MM.1S (cell line): ENCODE measurements around the gene ERG.

Source experiments
- DNase-seq: peaks from one replicate; pipeline ENCODE4 v3.0.0-alpha.2; 2015
- H2AFZ ChIP-seq: fragments of 300-600 bp; sonication (generic); 2 replicates; pipeline ENCODE4 v1.6.0; 2016; ENCODE audit warnings: antibody characterized with exemption, low read length
- H3F3A ChIP-seq: fragments of 300-600 bp; sonication (generic); 2 replicates; pipeline ENCODE4 v1.6.1; 2016; ENCODE audit warnings: mild to moderate bottlenecking, antibody characterized with exemption, low read length, moderate library complexity, mixed read lengths; ENCODE audit not compliant: insufficient read depth
- H3K27ac ChIP-seq: fragments of 300-600 bp; sonication (generic); 2 replicates; pipeline ENCODE4 v1.5.1; 2016; ENCODE audit warnings: mild to moderate bottlenecking, low read length
- H3K27me3 ChIP-seq: fragments of 300-600 bp; sonication (generic); replicated peaks from 2 replicates; pipeline ENCODE4 v1.6.0; 2016; ENCODE audit warnings: low read length; ENCODE audit not compliant: insufficient read depth
- H3K36me3 ChIP-seq: fragments of 300-600 bp; sonication (generic); replicated peaks from 2 replicates; pipeline ENCODE4 v1.6.1; 2016; ENCODE audit warnings: mild to moderate bottlenecking, low read length, mixed read lengths; ENCODE audit not compliant: insufficient read depth
- H3K4me1 ChIP-seq: fragments of 300-600 bp; sonication (generic); 2 replicates; pipeline ENCODE4 v1.6.1; 2016; ENCODE audit warnings: low read length, mixed read lengths
- H3K4me2 ChIP-seq: fragments of 300-600 bp; sonication (generic); 2 replicates; pipeline ENCODE4 v1.6.0; 2016; ENCODE audit warnings: low read depth, low read length
- H3K4me3 ChIP-seq: fragments of 300-600 bp; sonication (generic); 2 replicates; pipeline ENCODE4 v1.5.1; 2016; ENCODE audit warnings: low read length, mixed read lengths
- H3K79me2 ChIP-seq: fragments of 300-600 bp; sonication (generic); 2 replicates; pipeline ENCODE4 v1.6.1; 2016; ENCODE audit warnings: mixed run types, low read length, mixed read lengths
- H3K9ac ChIP-seq: fragments of 300-600 bp; sonication (generic); 2 replicates; pipeline ENCODE4 v1.6.1; 2016; ENCODE audit warnings: low read length, mixed read lengths
- H3K9me2 ChIP-seq: fragments of 300-600 bp; sonication (generic); replicated peaks from 2 replicates; pipeline ENCODE4 v1.6.1; 2016; ENCODE audit warnings: mild to moderate bottlenecking, low read length, mixed read lengths; ENCODE audit not compliant: insufficient read depth
- H3K9me3 ChIP-seq: fragments of 300-600 bp; sonication (generic); replicated peaks from 2 replicates; pipeline ENCODE4 v1.6.1; 2016; ENCODE audit warnings: mild to moderate bottlenecking, low read length, mixed read lengths; ENCODE audit not compliant: insufficient read depth
- H4K20me1 ChIP-seq: fragments of 300-600 bp; sonication (generic); 2 replicates; pipeline ENCODE4 v1.6.1; 2016; ENCODE audit warnings: mild to moderate bottlenecking, low read length, moderate library complexity, mixed read lengths; ENCODE audit not compliant: insufficient read depth
- CTCF ChIP-seq: fragments of 300-600 bp; sonication (generic); IDR thresholded peaks from 2 replicates; pipeline ENCODE4 v1.5.1; 2016; ENCODE audit warnings: antibody characterized with exemption, low read length, mixed read lengths
- EZH2 ChIP-seq: fragments of 300-600 bp; sonication (generic); optimal IDR thresholded peaks from 2 replicates; pipeline ENCODE3; 2017; ENCODE audit warnings: low read depth, mild to moderate bottlenecking, antibody characterized with exemption, low read length, mixed read lengths
- EZH2phosphoT487 ChIP-seq: fragments of 300-600 bp; sonication (generic); IDR thresholded peaks from 2 replicates; pipeline ENCODE4 v1.6.1; 2018; ENCODE audit warnings: antibody characterized with exemption, low read length

ERG gene

GRCh38 chr21:38459490-38459889, 38.8 kb downstream of the ERG start:
- TF ChIP-seq CTCF (no peak), EZH2 (no peak), EZH2phosphoT487 (no peak)
- H3K4me1 ChIP-seq, result no peaks in the 10 kb centered on the region
- no peaks in the 10 kb centered on the region for H3K36me3 ChIP-seq
- no peaks in the 10 kb centered on the region for H4K20me1 ChIP-seq
- DNase-seq, result no peak
- H3K9me3 ChIP-seq, result no peaks in the 10 kb centered on the region
- no peak overlapping the region for H3K9ac ChIP-seq
- no peaks in the 10 kb centered on the region for H3K79me2 ChIP-seq
- H3K9me2 ChIP-seq, result no peaks in the 10 kb centered on the region
- H3K4me2 ChIP-seq, result no peak overlapping the region
- H2AFZ ChIP-seq, result no peak overlapping the region
- H3K27me3 ChIP-seq, result no peaks in the 10 kb centered on the region
- H3F3A ChIP-seq, result no peaks in the 10 kb centered on the region
- no peak overlapping the region for H3K27ac ChIP-seq
- H3K4me3 ChIP-seq, result no peak overlapping the region

- H3F3A ChIP-seq, result no peaks in the 10 kb centered on the region
- no peak for DNase-seq
- no peaks in the 10 kb centered on the region for H3K4me1 ChIP-seq
- H3K9me3 ChIP-seq, result no peaks in the 10 kb centered on the region
- no peak overlapping the region for H2AFZ ChIP-seq
- H3K9ac ChIP-seq, result no peak overlapping the region
- H4K20me1 ChIP-seq, result no peaks in the 10 kb centered on the region
- no peak overlapping the region for H3K27ac ChIP-seq
- H3K36me3 ChIP-seq, result no peaks in the 10 kb centered on the region
- no peak overlapping the region for H3K4me3 ChIP-seq
- H3K4me2 ChIP-seq, result no peak overlapping the region
- no peaks in the 10 kb centered on the region for H3K27me3 ChIP-seq
- no peaks in the 10 kb centered on the region for H3K79me2 ChIP-seq
- TF ChIP-seq EZH2phosphoT487 (no peak), CTCF (no peak), EZH2 (no peak)
- no peaks in the 10 kb centered on the region for H3K9me2 ChIP-seq
Observed at GRCh38 chr21:38455403-38455802, 42.9 kb downstream of the ERG start.

- H3K36me3 ChIP-seq, result no peaks in the 10 kb centered on the region
- H3K27me3 ChIP-seq, result no peaks in the 10 kb centered on the region
- H3K4me1 ChIP-seq, result no peaks in the 10 kb centered on the region
- no peak overlapping the region for H3K4me2 ChIP-seq
- H4K20me1 ChIP-seq, result no peaks in the 10 kb centered on the region
- no peaks in the 10 kb centered on the region for H3K9me2 ChIP-seq
- H3K79me2 ChIP-seq, result no peaks in the 10 kb centered on the region
- no peak overlapping the region for H3K4me3 ChIP-seq
- DNase-seq, result no peak
- H3K9me3 ChIP-seq, result no peaks in the 10 kb centered on the region
- no peak overlapping the region for H3K9ac ChIP-seq
- TF ChIP-seq EZH2 (no peak), EZH2phosphoT487 (no peak), CTCF (no peak)
- no peaks in the 10 kb centered on the region for H3F3A ChIP-seq
- no peak overlapping the region for H3K27ac ChIP-seq
- no peak overlapping the region for H2AFZ ChIP-seq
Observed at GRCh38 chr21:38454702-38455101, 43.6 kb downstream of the ERG start.

- no peaks in the 10 kb centered on the region for H3K4me1 ChIP-seq
- H4K20me1 ChIP-seq, result no peaks in the 10 kb centered on the region
- H3K36me3 ChIP-seq, result no peaks in the 10 kb centered on the region
- TF ChIP-seq EZH2 (no peak), EZH2phosphoT487 (no peak), CTCF (no peak)
- no peaks in the 10 kb centered on the region for H3K79me2 ChIP-seq
- no peak for DNase-seq
- no peak overlapping the region for H3K9ac ChIP-seq
- H3K4me2 ChIP-seq, result no peak overlapping the region
- no peak overlapping the region for H3K27ac ChIP-seq
- H3K9me3 ChIP-seq, result no peaks in the 10 kb centered on the region
- no peaks in the 10 kb centered on the region for H3K9me2 ChIP-seq
- H3K27me3 ChIP-seq, result no peaks in the 10 kb centered on the region
- H2AFZ ChIP-seq, result no peak overlapping the region
- no peaks in the 10 kb centered on the region for H3F3A ChIP-seq
- H3K4me3 ChIP-seq, result no peak overlapping the region
Observed at GRCh38 chr21:38454161-38454560, 44.1 kb downstream of the ERG start.
